Measurements from ENCODE around the gene KRTAP12-2.

- TF ChIP-seq CTCF (IDR thresholded peaks at IDR 0.05 in 2 of 3, conservative IDR thresholded peaks at IDR 0.05 in 1 of 3; ENCODE audit: control insufficient read depth in 2 of 3, extremely low read depth in 1 of 3, insufficient read depth in 1 of 3, low read depth in 3 of 3, low read length in 3 of 3) (no peak), BRCA1 (IDR thresholded peaks at IDR 0.05; ENCODE audit: low read depth, low read length) (no peak), PAX5 (IDR thresholded peaks at IDR 0.05; ENCODE audit: borderline replicate concordance, low read depth, low read length) (no peak), ESRRA (IDR thresholded peaks at IDR 0.05; ENCODE audit: low read length) (no peak), CBX5 (IDR thresholded peaks at IDR 0.05; ENCODE audit: low read depth) (no peak), EGR1 (IDR thresholded peaks at IDR 0.05; ENCODE audit: borderline replicate concordance in 1 of 2, low read depth in 2 of 2, low read length in 2 of 2) (no peak), SPI1 (IDR thresholded peaks at IDR 0.05; ENCODE audit: borderline replicate concordance, insufficient read depth, low read depth, low read length) (no peak), TAF1 (IDR thresholded peaks at IDR 0.05; ENCODE audit: borderline replicate concordance, low read depth, low read length) (no peak), NBN (IDR thresholded peaks at IDR 0.05) (no peak), NFYB (IDR thresholded peaks at IDR 0.05; ENCODE audit: insufficient read depth, low read depth, low read length) (no peak), IRF3 (IDR thresholded peaks at IDR 0.05) (no peak), SUPT20H (IDR thresholded peaks at IDR 0.05; ENCODE audit: borderline replicate concordance, control insufficient read depth, low read depth, low read length) (no peak)
Observed at GRCh38 chr21:44712203-44713028, 45.7 kb upstream of the KRTAP12-2 start.
